ENCODE results near the gene CFAP20DC. TPM values are rescaled to one million over a fixed set of nuclear protein-coding genes. Genes with fewer than 3 reads are reported as not detected.

Gene CFAP20DC
- total RNA-seq, 4 donors from 2014 or later, result 0.17 to 0.32 (median 0.23) TPM; not detected in 1

GRCh38 chr3:59074764-59075163 is 24.9 kb upstream of the CFAP20DC start:
- H3K27ac ChIP-seq (replicated peaks in 1 of 4), result no peak overlapping the region
- no peak for TF ChIP-seq POLR2AphosphoS5 (IDR thresholded peaks at IDR 0.05)
- TF ChIP-seq POLR2A (IDR thresholded peaks at IDR 0.05; ENCODE audit: low read depth), result no peak
- TF ChIP-seq EP300 (IDR thresholded peaks at IDR 0.05), result no peak
- no peaks in the 10 kb centered on the region for H3K27me3 ChIP-seq
- intact Hi-C loops (cut with DNase I), result no loop called here
- H3K4me1 ChIP-seq, result no peaks in the 10 kb centered on the region
- H3K36me3 ChIP-seq, result no peaks in the 10 kb centered on the region
- H3K4me3 ChIP-seq, result no peak overlapping the region
- no peak for DNase-seq (ENCODE audit: extremely low spot score)
- H3K9me3 ChIP-seq, result no peaks in the 10 kb centered on the region

GRCh38 chr3:59072681-59073080 is 22.9 kb upstream of the CFAP20DC start:
- H3K27me3 ChIP-seq, result no peaks in the 10 kb centered on the region
- no peaks in the 10 kb centered on the region for H3K9me3 ChIP-seq
- intact Hi-C loops (cut with DNase I), result no loop called here
- no peak overlapping the region for H3K27ac ChIP-seq (replicated peaks in 1 of 4)
- 63% methylated on average over 6 of the region's 6 CpGs for WGBS
- no peaks in the 10 kb centered on the region for H3K36me3 ChIP-seq
- no peak for DNase-seq (ENCODE audit: extremely low spot score)
- H3K4me1 ChIP-seq, result no peaks in the 10 kb centered on the region
- H3K4me3 ChIP-seq, result no peak overlapping the region
- no peak for TF ChIP-seq POLR2AphosphoS5 (IDR thresholded peaks at IDR 0.05)
- no peak for TF ChIP-seq CTCF (IDR thresholded peaks at IDR 0.05)
- no peak for TF ChIP-seq POLR2A (IDR thresholded peaks at IDR 0.05; ENCODE audit: low read depth)
- no peak for TF ChIP-seq EP300 (IDR thresholded peaks at IDR 0.05)

- Histone ChIP-seq H3K27me3 (no peaks in the 10 kb centered on the region), H3K4me1 (no peaks in the 10 kb centered on the region), H3K27ac (replicated peaks in 1 of 4) (no peak overlapping the region), H3K9me3 (no peaks in the 10 kb centered on the region), H3K36me3 (no peaks in the 10 kb centered on the region), H3K4me3 (no peak overlapping the region)
- no peak for TF ChIP-seq POLR2A (IDR thresholded peaks at IDR 0.05; ENCODE audit: low read depth)
- WGBS, result 62% methylated on average over 2 of the region's 2 CpGs
- intact Hi-C loops (cut with DNase I), result no loop called here
- DNase-seq (ENCODE audit: extremely low spot score), result no peak
Observed at GRCh38 chr3:59069838-59070237, 20.0 kb upstream of the CFAP20DC start.

- WGBS, result 83% methylated on average over 7 of the region's 7 CpGs
- H3K27me3 ChIP-seq, result no peaks in the 10 kb centered on the region
- H3K36me3 ChIP-seq, result no peaks in the 10 kb centered on the region
- H3K4me3 ChIP-seq, result no peak overlapping the region
- H3K27ac ChIP-seq (replicated peaks in 1 of 4), result no peak overlapping the region
- H3K4me1 ChIP-seq, result no peaks in the 10 kb centered on the region
- intact Hi-C loops (cut with DNase I), result no loop called here
- no peaks in the 10 kb centered on the region for H3K9me3 ChIP-seq
- TF ChIP-seq EP300 (IDR thresholded peaks at IDR 0.05), result no peak
- TF ChIP-seq CTCF (IDR thresholded peaks at IDR 0.05), result no peak
- no peak for TF ChIP-seq POLR2AphosphoS5 (IDR thresholded peaks at IDR 0.05)
- no peak for TF ChIP-seq POLR2A (IDR thresholded peaks at IDR 0.05; ENCODE audit: low read depth)
- DNase-seq (ENCODE audit: extremely low spot score), result no peak
Observed at GRCh38 chr3:59065240-59065639, 15.4 kb upstream of the CFAP20DC start.

- H3K27me3 ChIP-seq, result no peaks in the 10 kb centered on the region
- intact Hi-C loops (cut with DNase I), result no loop called here
- TF ChIP-seq POLR2A (IDR thresholded peaks at IDR 0.05; ENCODE audit: low read depth) (no peak), POLR2AphosphoS5 (IDR thresholded peaks at IDR 0.05) (no peak), CTCF (IDR thresholded peaks at IDR 0.05) (no peak), EP300 (IDR thresholded peaks at IDR 0.05) (no peak)
- H3K27ac ChIP-seq (replicated peaks in 1 of 4), result no peak overlapping the region
- WGBS, result 56% methylated on average over 3 of the region's 3 CpGs
- H3K4me1 ChIP-seq, result no peaks in the 10 kb centered on the region
- DNase-seq (ENCODE audit: extremely low spot score), result no peak
- no peak overlapping the region for H3K4me3 ChIP-seq
- H3K36me3 ChIP-seq, result no peaks in the 10 kb centered on the region
- H3K9me3 ChIP-seq, result no peaks in the 10 kb centered on the region
Observed at GRCh38 chr3:59064728-59065127, 14.9 kb upstream of the CFAP20DC start.

- no peaks in the 10 kb centered on the region for H3K9me3 ChIP-seq
- H3K4me3 ChIP-seq, result no peak overlapping the region
- WGBS, result 96% methylated on average over 2 of the region's 2 CpGs
- no peak for TF ChIP-seq EP300 (IDR thresholded peaks at IDR 0.05)
- TF ChIP-seq POLR2A (IDR thresholded peaks at IDR 0.05; ENCODE audit: low read depth), result no peak
- no peak for TF ChIP-seq POLR2AphosphoS5 (IDR thresholded peaks at IDR 0.05)
- H3K36me3 ChIP-seq, result no peaks in the 10 kb centered on the region
- intact Hi-C loops (cut with DNase I), result no loop called here
- no peaks in the 10 kb centered on the region for H3K27me3 ChIP-seq
- H3K27ac ChIP-seq (replicated peaks in 1 of 4), result no peak overlapping the region
- DNase-seq (ENCODE audit: extremely low spot score), result no peak
- H3K4me1 ChIP-seq, result no peaks in the 10 kb centered on the region
Observed at GRCh38 chr3:59064276-59064675, 14.5 kb upstream of the CFAP20DC start.

Data from esophagus muscularis mucosa (tissue), 4 donors.